Body of pancreas (tissue), 4 donors: ENCODE measurements around the gene SERTM2. TPM values are rescaled to one million over a fixed set of nuclear protein-coding genes. Genes with fewer than 3 reads are reported as not detected.

Experiments used
- ATAC-seq: fragments of 150-250 bp; one replicate; pipeline ENCODE4 v1.9.1; 2016
- DNase-seq, 4 donors: peaks; one replicate each; pipeline ENCODE4 v3.0.0-alpha.2; 2019
- H3K27ac ChIP-seq, 4 donors: fragments of 200-600 bp; sonication (generic); 1 replicate in 3 of 4; 2 replicates in 1 of 4; pipeline versions ENCODE4 v1.5.1 to v1.6.1; 2016 to 2019; ENCODE audit warnings: mild to moderate bottlenecking in 1 of 4, mixed read lengths in 1 of 4, moderate library complexity in 1 of 4
- H3K27me3 ChIP-seq, 2 donors: fragments of 200-600 bp; sonication (generic); one replicate each; pipeline ENCODE4 v1.6.0; 2016; ENCODE audit warnings: mild to moderate bottlenecking in 1 of 2
- H3K36me3 ChIP-seq, 2 donors: fragments of 200-600 bp; sonication (generic); replicated peaks in 1 of 2; 2 replicates each; pipeline ENCODE4 v1.5.1; 2016; ENCODE audit warnings: low read depth in 2 of 2; ENCODE audit not compliant: insufficient read depth in 1 of 2
- H3K4me1 ChIP-seq: fragments of 200-600 bp; sonication (generic); one replicate; pipeline ENCODE4 v1.6.0; 2016
- H3K4me3 ChIP-seq, 2 donors: fragments of 200-600 bp; sonication (generic); 1 replicate in 1 of 2; 2 replicates in 1 of 2; pipeline ENCODE4 v1.5.1; 2016 to 2019
- H3K9me3 ChIP-seq, 3 donors: fragments of 200-600 bp; sonication (generic); 1 replicate in 2 of 3; 2 replicates in 1 of 3; pipeline ENCODE4 v1.5.1; 2016
- POLR2A ChIP-seq, 3 donors: fragments of 450-650 bp; IDR thresholded peaks; one replicate each; pipeline ENCODE4 v1.6.1; 2016; ENCODE audit warnings: antibody characterized with exemption in 3 of 3, mild to moderate bottlenecking in 2 of 3
- WGBS, 2 donors: methylation state at CpG; one replicate each; pipeline ENCODE4 v1.1.5; 2017; 5-methylcytosine and 5-hydroxymethylcytosine counted together
- intact Hi-C: fragments of 100-400 bp; cut with DNase I; formaldehyde crosslinking; loops from one replicate; pipeline ENCODE4 v1.15.1; 2023
- total RNA-seq, 2 donors: library from RNA; depleted of rRNA; stranded (reverse); fragments of >200 nt; gene quantifications; one replicate each; pipeline ENCODE4 v1.1.0, GENCODE V29; 2016
- TF ChIP-seq, protein P1 (sequence below), 7 experiments: fragments of 450-650 bp in 4 of 7; fragments of 200-600 bp in 3 of 7; sonication (generic) in 3 of 7; IDR thresholded peaks; one replicate each; pipeline ENCODE4 v1.5.1; 2016 to 2019; ENCODE audit warnings: antibody characterized with exemption in 7 of 7

SERTM2 gene
- total RNA-seq, 2 donors from 2014 or later, result not detected

DNA sequence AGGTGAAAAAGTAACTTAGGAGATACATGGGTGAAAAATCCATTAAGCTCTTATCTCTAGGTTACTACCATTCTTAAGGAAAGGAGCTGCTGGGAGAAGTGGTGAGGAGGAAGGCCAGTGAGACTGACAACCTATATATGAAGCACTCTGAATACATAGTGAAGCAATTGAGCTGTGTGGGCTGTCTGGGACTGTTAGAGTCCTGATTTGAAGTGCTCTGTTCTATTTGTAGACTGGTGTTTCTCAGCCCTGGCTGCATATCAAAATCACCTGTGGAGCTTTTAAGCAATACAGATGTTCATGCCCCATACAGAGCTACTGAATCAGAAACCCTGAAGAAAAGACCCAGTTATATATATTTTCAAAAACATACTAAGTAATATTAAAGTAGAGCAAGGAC lies 3.9 kb downstream of the SERTM2 start:
- Histone ChIP-seq H3K36me3 (no peaks in the 10 kb centered on the region), H3K27ac (no peak overlapping the region), H3K4me1 (no peaks in the 10 kb centered on the region), H3K4me3 (no peak overlapping the region), H3K27me3 (no peaks in the 10 kb centered on the region), H3K9me3 (no peaks in the 10 kb centered on the region)
- intact Hi-C loops, result no loop called here
- ATAC-seq, result no peak
- no peak for DNase-seq
- no peak for TF ChIP-seq POLR2A (IDR thresholded peaks at IDR 0.05)
- TF ChIP-seq, protein P1, sequence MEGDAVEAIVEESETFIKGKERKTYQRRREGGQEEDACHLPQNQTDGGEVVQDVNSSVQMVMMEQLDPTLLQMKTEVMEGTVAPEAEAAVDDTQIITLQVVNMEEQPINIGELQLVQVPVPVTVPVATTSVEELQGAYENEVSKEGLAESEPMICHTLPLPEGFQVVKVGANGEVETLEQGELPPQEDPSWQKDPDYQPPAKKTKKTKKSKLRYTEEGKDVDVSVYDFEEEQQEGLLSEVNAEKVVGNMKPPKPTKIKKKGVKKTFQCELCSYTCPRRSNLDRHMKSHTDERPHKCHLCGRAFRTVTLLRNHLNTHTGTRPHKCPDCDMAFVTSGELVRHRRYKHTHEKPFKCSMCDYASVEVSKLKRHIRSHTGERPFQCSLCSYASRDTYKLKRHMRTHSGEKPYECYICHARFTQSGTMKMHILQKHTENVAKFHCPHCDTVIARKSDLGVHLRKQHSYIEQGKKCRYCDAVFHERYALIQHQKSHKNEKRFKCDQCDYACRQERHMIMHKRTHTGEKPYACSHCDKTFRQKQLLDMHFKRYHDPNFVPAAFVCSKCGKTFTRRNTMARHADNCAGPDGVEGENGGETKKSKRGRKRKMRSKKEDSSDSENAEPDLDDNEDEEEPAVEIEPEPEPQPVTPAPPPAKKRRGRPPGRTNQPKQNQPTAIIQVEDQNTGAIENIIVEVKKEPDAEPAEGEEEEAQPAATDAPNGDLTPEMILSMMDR (IDR thresholded peaks at IDR 0.05), result no peak

DNA sequence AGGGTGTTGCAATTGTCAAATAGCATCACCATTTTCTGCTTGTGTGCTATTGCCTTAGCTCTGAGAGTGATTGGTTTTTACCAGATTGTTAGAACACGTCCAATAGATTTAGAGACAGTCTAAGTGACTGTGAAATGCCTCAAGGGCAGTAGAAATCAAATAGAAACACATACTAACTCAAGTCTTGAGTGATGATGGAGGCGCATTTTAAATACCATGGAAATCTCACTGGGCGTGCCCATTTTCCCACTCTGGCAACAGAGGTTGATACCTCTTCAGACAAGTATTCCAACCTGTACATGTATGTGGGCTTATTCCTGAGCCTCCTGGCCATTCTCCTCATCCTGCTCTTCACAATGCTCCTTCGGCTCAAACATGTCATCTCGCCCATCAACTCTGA lies 7.2 kb downstream of the SERTM2 start:
- Histone ChIP-seq H3K4me1 (no peaks in the 10 kb centered on the region), H3K9me3 (no peaks in the 10 kb centered on the region), H3K4me3 (no peak overlapping the region), H3K36me3 (no peaks in the 10 kb centered on the region), H3K27ac (no peak overlapping the region), H3K27me3 (no peaks in the 10 kb centered on the region)
- 65 to 80% methylated on average over 4 to 5 of the region's 5 CpGs for WGBS, 2 donors
- DNase-seq (no peak), ATAC-seq (no peak)
- intact Hi-C loops, result no loop called here
- TF ChIP-seq POLR2A (IDR thresholded peaks at IDR 0.05), result no peak
- TF ChIP-seq, protein P1 (IDR thresholded peaks at IDR 0.05), result no peak

- TF ChIP-seq, protein P1 (IDR thresholded peaks at IDR 0.05), result no peak
- TF ChIP-seq POLR2A (IDR thresholded peaks at IDR 0.05), result no peak
- Histone ChIP-seq H3K4me1 (no peaks in the 10 kb centered on the region), H3K36me3 (no peaks in the 10 kb centered on the region), H3K4me3 (no peak overlapping the region), H3K9me3 (no peaks in the 10 kb centered on the region), H3K27ac (no peak overlapping the region), H3K27me3 (no peaks in the 10 kb centered on the region)
- ATAC-seq (no peak), DNase-seq (no peak)
- 17 to 30% methylated on average over 2 of the region's 2 CpGs for WGBS, 2 donors
- intact Hi-C loops, result no loop called here
Measured at GRCh38 chrX:111519215-111519614, 7.8 kb downstream of the SERTM2 start.

DNA sequence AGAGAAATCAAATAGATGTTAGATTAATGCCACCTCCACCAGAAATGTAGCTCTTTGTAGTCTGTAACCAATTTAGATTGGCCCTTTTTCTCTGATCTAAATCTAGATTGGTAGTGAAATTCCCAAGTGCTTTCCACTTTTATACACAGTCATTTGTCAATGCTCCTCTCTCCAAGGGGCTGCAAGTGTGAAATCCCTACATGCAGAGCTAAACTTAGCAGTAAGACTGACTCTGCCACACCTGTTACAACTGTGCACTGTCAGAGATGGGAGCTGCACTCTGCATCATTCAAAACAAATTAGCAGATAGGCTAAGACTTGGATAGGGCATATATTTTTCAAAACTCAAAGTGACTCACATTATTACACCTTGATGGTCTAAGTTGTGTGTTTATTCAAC lies 9.1 kb downstream of the SERTM2 start:
- Histone ChIP-seq H3K4me3 (no peak overlapping the region), H3K36me3 (no peaks in the 10 kb centered on the region), H3K9me3 (no peaks in the 10 kb centered on the region), H3K4me1 (no peaks in the 10 kb centered on the region), H3K27ac (no peak overlapping the region), H3K27me3 (no peaks in the 10 kb centered on the region)
- intact Hi-C loops, result no loop called here
- ATAC-seq (no peak), DNase-seq (no peak)
- TF ChIP-seq POLR2A (IDR thresholded peaks at IDR 0.05), result no peak
- TF ChIP-seq, protein P1 (IDR thresholded peaks at IDR 0.05), result no peak

GRCh38 chrX:111521169-111521568 lies 9.7 kb downstream of the SERTM2 start:
- H3K27ac ChIP-seq, result no peak overlapping the region
- H3K4me1 ChIP-seq, result no peaks in the 10 kb centered on the region
- ATAC-seq (no peak), DNase-seq (no peak)
- no peaks in the 10 kb centered on the region for H3K36me3 ChIP-seq
- H3K27me3 ChIP-seq, result no peaks in the 10 kb centered on the region
- intact Hi-C loops, result no loop called here
- TF ChIP-seq, protein P1 (IDR thresholded peaks at IDR 0.05), result no peak
- no peak for TF ChIP-seq POLR2A (IDR thresholded peaks at IDR 0.05)
- no peaks in the 10 kb centered on the region for H3K9me3 ChIP-seq
- WGBS, 2 donors, result 47 to 67% methylated on average over 1 of the region's 1 CpG
- H3K4me3 ChIP-seq, result no peak overlapping the region
